LoVo (cell line): ENCODE measurements around the gene SZT2.
A peak's percentile ranks its signal among the peaks of the same experiment; 100 is the strongest.
"Not testable (repeated sequence)": the region's sequence is repeated elsewhere in the genome, so short reads cannot be mapped to it uniquely, and the experiment has no call there.

ENCODE experiments used
- DNase-seq: peaks from one replicate; pipeline ENCODE4 v3.0.0-alpha.2; 2016; ENCODE audit warnings: low spot score

SZT2 gene

GRCh38 chr1:43388613-43389012, 1.1 kb upstream of the SZT2 start:
- no peak for DNase-seq

GRCh38 chr1:43392702-43393101, 3.0 kb downstream of the SZT2 start:
- no peak for DNase-seq

DNA sequence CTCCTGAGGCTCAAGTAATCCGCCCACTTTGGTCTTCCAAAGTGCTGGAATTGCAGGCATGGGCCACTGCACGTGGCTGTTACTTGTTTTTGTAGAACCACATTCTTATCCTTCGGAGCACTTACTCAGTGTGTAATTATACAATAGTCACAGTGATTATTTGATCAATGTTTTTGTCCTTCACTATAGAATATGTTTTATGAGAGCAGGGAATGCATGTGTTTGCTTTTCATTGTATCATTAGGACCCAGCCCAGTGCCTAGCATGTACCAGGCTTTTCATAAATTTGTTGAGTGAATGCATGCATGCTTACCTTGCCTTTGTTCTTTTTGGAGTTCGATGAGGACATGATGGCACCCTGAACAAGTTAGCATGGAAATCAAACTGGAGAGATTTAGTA, 5.8 kb downstream of the SZT2 start:
- no peak for DNase-seq

DNA sequence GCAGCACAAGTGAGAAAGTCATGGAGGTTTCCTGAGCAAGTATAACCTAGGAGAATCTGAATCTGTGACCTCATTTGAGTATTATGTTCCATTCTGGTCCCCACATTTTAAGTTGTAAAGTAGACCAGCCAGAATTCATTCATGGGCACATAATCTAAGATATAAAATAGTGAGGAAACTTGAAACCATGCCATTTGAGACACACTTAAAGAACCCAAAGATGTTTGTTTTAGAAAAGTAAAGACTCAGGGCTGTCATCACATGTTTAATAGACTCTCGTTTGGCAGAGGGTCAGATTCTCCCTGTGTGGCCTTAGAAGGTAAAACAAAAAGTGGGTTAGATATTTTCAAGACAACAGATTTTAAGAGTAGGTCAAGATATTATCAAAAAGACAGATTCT, 6.4 kb downstream of the SZT2 start:
- DNase-seq: no peak

- DNase-seq: no peak
Observed at GRCh38 chr1:43398227-43398626, 8.5 kb downstream of the SZT2 start.

DNA sequence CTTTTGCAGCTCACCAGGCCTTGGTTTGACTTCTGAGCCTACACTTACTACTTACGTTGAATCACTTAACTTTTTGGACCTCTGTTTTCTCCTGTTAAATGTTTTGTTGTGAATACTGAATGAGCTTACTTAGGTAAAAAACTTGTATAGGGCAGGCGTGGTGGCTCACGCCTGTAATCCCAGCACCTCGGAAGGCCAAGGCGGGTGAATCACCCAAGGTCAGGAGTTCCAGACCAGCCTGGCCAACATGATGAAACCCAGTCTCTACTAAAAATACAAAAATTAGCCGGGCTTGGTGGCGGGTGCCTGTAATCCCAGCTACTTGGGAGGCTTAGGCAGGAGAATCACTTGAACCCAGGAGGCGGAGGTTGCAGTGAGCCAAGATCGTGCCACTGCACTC, 10.7 kb downstream of the SZT2 start:
- DNase-seq: not testable (repeated sequence)

GRCh38 chr1:43402089-43402865, 12.6 kb downstream of the SZT2 start:
- DNase-seq: no peak

GRCh38 chr1:43404353-43404752, 14.7 kb downstream of the SZT2 start:
- DNase-seq: no peak

DNA sequence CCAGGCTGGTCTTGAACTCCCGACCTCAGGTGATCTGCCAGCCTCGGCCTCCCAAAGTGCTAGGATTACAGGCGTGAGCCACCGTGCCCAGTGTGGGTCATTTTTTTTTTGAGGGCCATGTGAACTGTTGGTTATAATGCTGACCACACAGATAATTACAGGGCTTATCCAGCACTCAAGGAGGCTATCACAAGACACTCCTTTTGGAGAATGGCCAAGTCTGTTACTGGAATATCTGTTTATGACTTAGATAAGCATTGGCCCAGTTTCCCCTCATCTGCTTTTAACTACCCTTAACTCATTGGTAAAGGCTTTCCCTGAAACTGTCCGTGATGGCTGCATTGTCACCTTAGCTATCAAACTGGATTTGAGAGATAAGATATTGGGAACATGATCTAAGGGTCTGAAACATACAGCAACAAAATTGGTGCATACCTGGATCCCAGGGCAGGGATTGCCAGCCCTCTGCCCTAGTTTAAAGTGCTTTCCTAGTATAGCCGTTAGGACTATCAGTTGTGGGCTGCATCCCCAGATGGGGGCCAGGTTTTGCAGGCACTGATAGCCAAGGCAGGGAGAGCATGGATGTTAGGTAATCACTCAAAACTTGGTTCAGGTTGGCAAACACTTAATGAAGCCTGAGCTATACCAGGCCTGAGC, 15.6 kb downstream of the SZT2 start:
- DNase-seq: peak; percentile 20

- DNase-seq: no peak
Observed at GRCh38 chr1:43405876-43406234, 16.2 kb downstream of the SZT2 start.

GRCh38 chr1:43410571-43410970, 20.9 kb downstream of the SZT2 start:
- no peak for DNase-seq

DNA sequence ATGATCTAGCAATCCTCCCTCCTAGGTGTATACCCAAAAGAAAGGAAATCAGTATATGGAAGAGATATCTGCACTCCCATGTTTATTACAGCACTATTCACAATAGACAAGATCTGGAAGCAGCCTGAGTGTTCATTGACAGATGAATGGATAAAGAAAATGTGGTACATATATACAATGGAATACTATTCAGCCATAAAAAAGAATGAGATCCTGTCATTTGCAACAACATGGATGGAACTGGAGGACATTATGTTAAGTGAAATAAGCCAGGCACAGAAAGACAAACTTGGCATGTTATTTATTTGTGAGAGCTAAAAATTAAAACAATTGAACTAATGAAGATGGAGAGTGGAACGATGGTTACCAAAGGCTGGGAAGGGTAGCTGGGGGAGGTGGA, 23.7 kb downstream of the SZT2 start:
- not testable (repeated sequence) for DNase-seq

- DNase-seq: peak; percentile 59
Observed at GRCh38 chr1:43414634-43415223, 25.0 kb downstream of the SZT2 start.

DNA sequence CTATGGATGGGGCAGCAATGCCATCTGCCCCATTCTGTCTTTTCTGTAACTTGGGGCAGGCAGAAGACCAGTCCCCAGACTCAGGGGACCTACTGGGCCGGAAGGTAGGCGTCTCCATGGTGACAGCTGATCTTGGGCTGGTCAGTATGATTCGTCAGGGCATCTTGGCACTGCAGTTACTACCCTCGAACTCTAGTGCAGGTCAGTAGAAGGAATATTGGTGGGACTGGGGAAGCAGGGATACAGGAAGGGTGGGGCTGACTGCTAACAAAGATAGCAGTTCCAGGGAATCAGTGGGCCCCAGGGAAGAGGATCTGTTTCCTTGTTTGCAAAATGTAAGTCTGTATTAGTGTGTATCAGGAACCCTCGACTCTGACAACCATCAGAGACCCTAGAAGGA, 26.2 kb downstream of the SZT2 start:
- no peak for DNase-seq

DNA sequence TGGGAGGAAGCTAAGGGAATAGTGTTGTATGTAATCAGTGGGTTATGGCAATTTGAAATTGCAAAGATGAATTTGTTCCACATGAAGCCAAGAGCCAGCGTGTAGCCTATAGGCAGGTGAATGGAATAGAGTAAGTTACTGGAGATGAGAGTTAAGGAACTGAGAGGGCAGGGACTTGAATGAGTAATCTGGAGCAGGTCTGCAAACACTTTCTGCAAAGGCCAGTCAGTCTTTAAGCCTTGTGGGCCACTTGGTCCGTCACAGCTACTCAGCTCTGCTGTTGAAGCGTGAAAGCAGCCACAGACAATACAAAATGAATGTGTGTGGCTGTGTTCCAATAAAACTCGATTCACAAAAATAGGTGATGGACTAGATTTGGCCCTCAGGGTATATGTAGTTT, 29.2 kb downstream of the SZT2 start:
- DNase-seq: no peak

GRCh38 chr1:43419627-43420425, 30.1 kb downstream of the SZT2 start:
- no peak for DNase-seq

DNA sequence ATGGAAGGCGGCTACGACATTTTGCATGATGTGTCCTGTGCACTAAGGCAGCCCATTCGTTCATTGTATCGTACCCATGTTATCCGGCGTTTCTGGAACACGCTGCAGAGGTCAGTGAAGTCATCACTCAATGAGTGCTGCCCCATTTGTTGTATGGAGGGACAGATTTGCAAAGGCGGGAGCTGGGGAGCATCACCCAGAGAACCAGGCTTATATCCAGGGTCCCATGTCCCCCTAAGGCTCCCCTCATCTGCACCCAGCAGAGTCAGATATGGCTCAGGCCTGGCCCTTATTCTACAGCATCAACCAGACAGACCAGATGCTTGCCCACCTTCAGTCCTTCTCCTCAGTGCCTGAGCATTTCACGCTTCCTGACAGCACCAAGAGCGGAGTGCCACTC, 31.2 kb downstream of the SZT2 start:
- no peak for DNase-seq

DNA sequence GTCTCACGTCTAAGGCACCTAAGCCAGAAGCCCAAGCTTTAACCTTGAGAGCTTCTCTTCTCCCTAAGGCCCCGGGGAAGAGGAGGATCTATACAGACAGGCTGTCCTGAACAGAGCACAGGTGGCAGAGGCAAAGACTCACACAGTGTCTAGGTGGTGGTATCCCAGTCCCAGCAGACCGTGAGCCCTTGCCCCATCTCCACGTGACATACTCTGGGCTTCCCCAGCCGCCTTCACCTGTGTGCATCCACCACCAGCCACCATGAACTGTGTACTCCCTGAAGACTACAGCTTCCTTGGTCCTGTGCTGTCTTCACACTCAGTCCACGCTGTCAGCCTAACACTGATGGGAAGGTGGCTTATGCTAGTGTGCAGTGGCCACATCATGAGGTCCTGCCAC, 31.7 kb downstream of the SZT2 start:
- no peak for DNase-seq

DNA sequence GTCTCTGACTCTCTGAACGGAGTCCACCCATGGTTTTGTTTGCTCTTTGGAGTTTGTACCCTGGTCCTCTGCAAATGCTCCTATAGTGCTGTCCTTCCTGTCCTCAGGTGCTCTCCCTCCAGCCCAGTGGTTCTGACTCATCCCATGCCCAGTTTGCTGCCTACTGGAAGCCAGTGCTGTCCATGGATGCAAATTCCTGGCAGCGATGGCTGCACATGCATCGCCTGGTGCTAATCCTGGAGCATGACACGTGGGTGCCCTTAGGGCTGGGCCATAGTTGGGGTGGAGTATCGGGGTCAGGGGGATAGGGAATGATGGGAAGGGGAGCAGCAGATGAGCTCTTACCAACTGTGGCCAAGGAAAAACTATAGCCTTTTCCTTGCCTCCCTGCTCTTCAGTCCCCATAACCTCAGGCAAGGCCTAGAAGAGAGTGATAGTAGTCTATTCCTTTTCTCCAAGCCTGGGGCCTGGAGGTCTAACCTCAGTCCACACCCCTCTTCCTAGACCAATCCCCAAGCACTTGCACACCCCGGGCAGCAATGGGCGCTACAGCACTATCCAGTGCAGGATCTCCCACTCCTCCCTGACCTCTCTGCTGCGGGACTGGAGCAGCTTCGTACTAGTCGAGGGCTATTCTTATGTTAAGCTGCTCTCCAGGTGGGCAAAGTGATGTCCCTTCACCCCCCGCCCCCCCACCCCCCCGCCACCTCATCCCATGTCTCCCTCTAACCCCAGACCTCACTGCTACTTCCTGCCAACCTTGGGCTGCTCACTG, 32.5 kb downstream of the SZT2 start:
- no peak for DNase-seq

GRCh38 chr1:43422995-43423671, 33.4 kb downstream of the SZT2 start:
- no peak for DNase-seq
